ENCODE measurements around the gene CBL. TPM values are rescaled to one million over a fixed set of nuclear protein-coding genes. Genes with fewer than 3 reads are reported as not detected.
A peak's percentile ranks its signal among the peaks of the same experiment; 100 is the strongest.

Gene CBL
- total and polyA plus RNA-seq, 2 experiments from 2014 or later, result 31.6 to 67.6 TPM

- TF ChIP-seq CTCF (conservative IDR thresholded peaks at IDR 0.05; ENCODE audit: low read depth in 2 of 2), result no peak
Measured at GRCh38 chr11:119335655-119336543, 129.8 kb downstream of the CBL start (continued).

- Mint-ChIP-seq H3K9me3 (no peaks in the 10 kb centered on the region; the same call in 2 of the 3 replicates), H3K27ac (peak overlapping the region; percentile 90), H3K4me1 (peaks cover 59% of the 10 kb centered on the region), H3K36me3 (ENCODE audit: low read depth) (peaks cover 16% of the 10 kb centered on the region; the same call in 2 of the 3 replicates), H3K27me3 (ENCODE audit: insufficient read depth, low read depth, poor library complexity) (peaks cover 44% of the 10 kb centered on the region), H3K4me3 (peak overlapping the region; percentile 100)
- Histone ChIP-seq H3K4me1 (ENCODE audit: insufficient read depth) (peaks cover 46% of the 10 kb centered on the region), H3K9me2 (ENCODE audit: insufficient read depth) (no peaks in the 10 kb centered on the region), H3F3A (replicated peaks; ENCODE audit: low read depth) (peaks cover 25% of the 10 kb centered on the region), H3K27me3 (ENCODE audit: insufficient read depth) (peaks cover 34% of the 10 kb centered on the region), H3K4me2 (peak overlapping the region; percentile 79), H3K4me3 (peak overlapping the region; percentile 76), H3K36me3 (ENCODE audit: insufficient read depth) (no peaks in the 10 kb centered on the region; the same call in 1 of the 2 replicates), H4K20me1 (replicated peaks; ENCODE audit: insufficient read depth) (no peaks in the 10 kb centered on the region), H3K79me2 (replicated peaks; ENCODE audit: insufficient read depth) (peaks cover 22% of the 10 kb centered on the region), H2AFZ (no peak overlapping the region), H3K27ac (ENCODE audit: low read depth) (peak overlapping the region; percentile 75)
- ATAC-seq (no peak), DNase-seq (ENCODE audit: low spot score) (no peak)
- TF ChIP-seq STAT1 (IDR thresholded peaks at IDR 0.05; ENCODE audit: unreplicated experiment), result no peak
- TF ChIP-seq ZNF462 (CRISPR knock-in tag; IDR thresholded peaks at IDR 0.05), result no peak
- TF ChIP-seq ETS1 (IDR thresholded peaks at IDR 0.05), result no peak
- TF ChIP-seq ZNF331 (CRISPR knock-in tag; IDR thresholded peaks at IDR 0.05; ENCODE audit: low read depth), result no peak
- TF ChIP-seq EZH2phosphoT487 (IDR thresholded peaks at IDR 0.05; ENCODE audit: unreplicated experiment), result no peak
- no peak for TF ChIP-seq CREB1 (CRISPR knock-in tag; IDR thresholded peaks at IDR 0.05; ENCODE audit: low read depth)
- no peak for TF ChIP-seq JUNB (IDR thresholded peaks at IDR 0.05; ENCODE audit: unreplicated experiment)
- no peak for TF ChIP-seq NANOG (IDR thresholded peaks at IDR 0.05; ENCODE audit: borderline replicate concordance)
Measured at GRCh38 chr11:119336744-119337469, 130.8 kb downstream of the CBL start.

Data from GM23338 (cell line).